AG08395 (cell line): ENCODE results near the gene PSG11.
"Not testable (repeated sequence)": the region's sequence is repeated elsewhere in the genome, so short reads cannot be mapped to it uniquely, and the experiment has no call there.

Source experiments
- DNase-seq: peaks from one replicate; pipeline ENCODE4 v3.0.0; 2012; ENCODE audit warnings: mixed read lengths, low spot score

Gene PSG11

GRCh38 chr19:42988206-42988605 is 38.1 kb downstream of the PSG11 start:
- DNase-seq = not testable (repeated sequence)

- no peak for DNase-seq
Measured at GRCh38 chr19:42985588-42985987, 40.7 kb downstream of the PSG11 start.

GRCh38 chr19:42982111-42982510 is 44.2 kb downstream of the PSG11 start:
- not testable (repeated sequence) for DNase-seq

GRCh38 chr19:42971451-42971850 is 54.8 kb downstream of the PSG11 start:
- DNase-seq = not testable (repeated sequence)

- DNase-seq = peak; percentile 57
Measured at GRCh38 chr19:42965176-42965575, 61.1 kb downstream of the PSG11 start.

GRCh38 chr19:42961119-42961518 is 65.2 kb downstream of the PSG11 start:
- no peak for DNase-seq
